ENCODE data around the gene CLCN7.
A peak's percentile ranks its signal among the peaks of the same experiment; 100 is the strongest.

- no peak for TF ChIP-seq CTCF (IDR thresholded peaks at IDR 0.05)
- TF ChIP-seq EZH2 (IDR thresholded peaks at IDR 0.05): peak; percentile 47
- TF ChIP-seq EZH2phosphoT487 (IDR thresholded peaks at IDR 0.05): peak; percentile 27
These were observed at the start of gene CLCN7 for GRCh38 chr16:1474796-1475551.

All from neural progenitor cell (in vitro differentiated cells).